ENCODE data around the gene OTULIN.

Gene OTULIN

GRCh38 chr5:14664270-14665100 lies at the start of gene OTULIN:
TSS of gene OTULIN (plus strand) at chr5:14664718. CDS start at chr5:14664826, 108 bp downstream.
- no peak for TF ChIP-seq ZNF274 (IDR thresholded peaks at IDR 0.05; ENCODE audit: low read depth, low read length)
- H3K4me3 ChIP-seq (ENCODE audit: low read length), result peak within 1 kb of the TSS; percentile 91

- no peak for TF ChIP-seq ZNF274 (IDR thresholded peaks at IDR 0.05; ENCODE audit: low read depth, low read length)
- no peak overlapping the region for H3K4me3 ChIP-seq (ENCODE audit: low read length)
Measured at GRCh38 chr5:14615365-14615764, 49.2 kb upstream of the OTULIN start.

GRCh38 chr5:14617441-14617840 lies 47.1 kb upstream of the OTULIN start:
- no peak for TF ChIP-seq ZNF274 (IDR thresholded peaks at IDR 0.05; ENCODE audit: low read depth, low read length)
- no peak overlapping the region for H3K4me3 ChIP-seq (ENCODE audit: low read length)

- no peak for TF ChIP-seq ZNF274 (IDR thresholded peaks at IDR 0.05; ENCODE audit: low read depth, low read length)
- no peak overlapping the region for H3K4me3 ChIP-seq (ENCODE audit: low read length)
Measured at GRCh38 chr5:14627270-14627669, 37.2 kb upstream of the OTULIN start.

GRCh38 chr5:14628346-14628745 lies 36.2 kb upstream of the OTULIN start:
- TF ChIP-seq ZNF274 (IDR thresholded peaks at IDR 0.05; ENCODE audit: low read depth, low read length), result no peak
- H3K4me3 ChIP-seq (ENCODE audit: low read length), result no peak overlapping the region

GRCh38 chr5:14630671-14631070 lies 33.8 kb upstream of the OTULIN start:
- TF ChIP-seq ZNF274 (IDR thresholded peaks at IDR 0.05; ENCODE audit: low read depth, low read length), result no peak
- H3K4me3 ChIP-seq (ENCODE audit: low read length), result no peak overlapping the region

GRCh38 chr5:14635656-14636055 lies 28.9 kb upstream of the OTULIN start:
- TF ChIP-seq ZNF274 (IDR thresholded peaks at IDR 0.05; ENCODE audit: low read depth, low read length), result no peak
- no peak overlapping the region for H3K4me3 ChIP-seq (ENCODE audit: low read length)

GRCh38 chr5:14640765-14641164 lies 23.8 kb upstream of the OTULIN start:
- no peak overlapping the region for H3K4me3 ChIP-seq (ENCODE audit: low read length)
- no peak for TF ChIP-seq ZNF274 (IDR thresholded peaks at IDR 0.05; ENCODE audit: low read depth, low read length)

GRCh38 chr5:14644623-14645237 lies 19.8 kb upstream of the OTULIN start:
- no peak for TF ChIP-seq ZNF274 (IDR thresholded peaks at IDR 0.05; ENCODE audit: low read depth, low read length)
- no peak overlapping the region for H3K4me3 ChIP-seq (ENCODE audit: low read length)

- no peak overlapping the region for H3K4me3 ChIP-seq (ENCODE audit: low read length)
- TF ChIP-seq ZNF274 (IDR thresholded peaks at IDR 0.05; ENCODE audit: low read depth, low read length), result no peak
Measured at GRCh38 chr5:14650052-14650451, 14.5 kb upstream of the OTULIN start.

GRCh38 chr5:14655146-14655741 lies 9.3 kb upstream of the OTULIN start:
- no peak for TF ChIP-seq ZNF274 (IDR thresholded peaks at IDR 0.05; ENCODE audit: low read depth, low read length)
- H3K4me3 ChIP-seq (ENCODE audit: low read length), result no peak overlapping the region

GRCh38 chr5:14656898-14657297 lies 7.6 kb upstream of the OTULIN start:
- no peak for TF ChIP-seq ZNF274 (IDR thresholded peaks at IDR 0.05; ENCODE audit: low read depth, low read length)
- no peak overlapping the region for H3K4me3 ChIP-seq (ENCODE audit: low read length)

- no peak for TF ChIP-seq ZNF274 (IDR thresholded peaks at IDR 0.05; ENCODE audit: low read depth, low read length)
- no peak overlapping the region for H3K4me3 ChIP-seq (ENCODE audit: low read length)
Measured at GRCh38 chr5:14659821-14660607, 4.5 kb upstream of the OTULIN start.

GRCh38 chr5:14660833-14661232 lies 3.7 kb upstream of the OTULIN start:
- H3K4me3 ChIP-seq (ENCODE audit: low read length), result no peak overlapping the region
- no peak for TF ChIP-seq ZNF274 (IDR thresholded peaks at IDR 0.05; ENCODE audit: low read depth, low read length)

Data from GM08714 (cell line).